NOMO-1 treated with dmso at 0.1 percent for 144 hours (cell line): Measurements from ENCODE around the gene RHOB.

Experiments used
- DNase-seq: peaks from one replicate; lab custom pipeline; 2025; ENCODE audit not compliant: unreplicated experiment; lab: John Stamatoyannopoulos, UW

The RHOB gene

GRCh38 chr2:20472569-20472968 is 25.7 kb downstream of the RHOB start:
- no peak for DNase-seq

GRCh38 chr2:20473128-20473527 is 26.3 kb downstream of the RHOB start:
- no peak for DNase-seq

GRCh38 chr2:20474757-20475566 is 28.1 kb downstream of the RHOB start:
- DNase-seq = no peak

GRCh38 chr2:20475567-20475952 is 28.7 kb downstream of the RHOB start:
- no peak for DNase-seq

GRCh38 chr2:20476481-20476880 is 29.6 kb downstream of the RHOB start:
- DNase-seq = no peak

- no peak for DNase-seq
These were observed 30.1 kb downstream of the RHOB start for GRCh38 chr2:20476950-20477349.

- no peak for DNase-seq
These were observed 32.1 kb downstream of the RHOB start for GRCh38 chr2:20478961-20479360.

- no peak for DNase-seq
These were observed 33.0 kb downstream of the RHOB start for GRCh38 chr2:20479835-20480234.

- no peak for DNase-seq
These were observed 34.0 kb downstream of the RHOB start for GRCh38 chr2:20480913-20481312.

GRCh38 chr2:20481798-20482405 is 35.0 kb downstream of the RHOB start:
- DNase-seq = no peak

- DNase-seq = no peak
These were observed 35.9 kb downstream of the RHOB start for GRCh38 chr2:20482725-20483124.

GRCh38 chr2:20483194-20483895 is 36.5 kb downstream of the RHOB start:
- no peak for DNase-seq

- DNase-seq = no peak
These were observed 37.3 kb downstream of the RHOB start for GRCh38 chr2:20484034-20484617.

GRCh38 chr2:20484810-20485611 is 38.1 kb downstream of the RHOB start:
- DNase-seq = no peak

GRCh38 chr2:20485612-20486388 is 38.9 kb downstream of the RHOB start:
- DNase-seq = no peak

GRCh38 chr2:20486571-20486970 is 39.7 kb downstream of the RHOB start:
- DNase-seq = no peak

GRCh38 chr2:20487030-20487391 is 40.1 kb downstream of the RHOB start:
- no peak for DNase-seq

GRCh38 chr2:20487392-20488174 is 40.7 kb downstream of the RHOB start:
- no peak for DNase-seq

- DNase-seq = no peak
These were observed 41.3 kb downstream of the RHOB start for GRCh38 chr2:20488201-20488641.
